Measurements from ENCODE around the gene SDK2. TPM values are rescaled to one million over a fixed set of nuclear protein-coding genes. Genes with fewer than 3 reads are reported as not detected.

SDK2 gene
- total and polyA plus RNA-seq, 2 experiments from 2014 or later = 0.59 to 1.2 TPM

DNA sequence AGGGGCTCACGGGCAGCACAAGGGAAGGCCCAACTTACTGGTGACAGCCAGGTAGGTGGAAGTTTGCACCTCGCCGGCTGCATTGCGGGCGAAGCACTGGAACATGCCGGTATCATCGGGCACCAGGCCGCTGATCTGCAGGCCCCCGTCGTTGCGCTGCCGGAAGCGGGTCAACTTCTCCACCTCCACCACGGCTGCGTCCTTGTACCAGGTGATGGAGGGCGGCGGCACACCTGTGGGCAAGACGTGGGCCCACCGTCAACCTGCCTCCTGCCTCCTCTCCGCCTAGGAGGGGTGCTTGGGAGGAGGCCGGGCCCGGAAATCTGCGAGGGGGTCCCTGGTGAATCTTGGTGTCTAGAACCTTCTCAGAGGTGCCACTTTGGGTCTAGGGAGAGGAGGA, 208.8 kb downstream of the SDK2 start:
- no peak for DNase-seq (ENCODE audit: low spot score)
- Histone ChIP-seq H3K79me2 (no peaks in the 10 kb centered on the region), H3K27me3 (no peaks in the 10 kb centered on the region), H3K36me3 (replicated peaks; ENCODE audit: insufficient read depth, low read depth) (no peaks in the 10 kb centered on the region), H3K9me2 (replicated peaks; ENCODE audit: insufficient read depth) (no peaks in the 10 kb centered on the region), H3K4me2 (no peak overlapping the region), H4K20me1 (ENCODE audit: insufficient read depth, poor library complexity, severe bottlenecking) (no peaks in the 10 kb centered on the region), H3K9me3 (ENCODE audit: low read depth) (no peaks in the 10 kb centered on the region), H3K4me3 (no peak overlapping the region), H3K4me1 (ENCODE audit: insufficient read depth) (no peaks in the 10 kb centered on the region), H2AFZ (no peak overlapping the region), H3K27ac (no peak overlapping the region)
- WGBS (ENCODE audit: low lambda C conversion rate, missing lambda C conversion rate) = 99% methylated on average over 23 of the region's 23 CpGs
- TF ChIP-seq EZH2phosphoT487 (IDR thresholded peaks at IDR 0.05; ENCODE audit: low read depth, severe bottlenecking, unreplicated experiment) (no peak), EZH2 (IDR thresholded peaks at IDR 0.05; ENCODE audit: borderline replicate concordance) (no peak)
- TF ChIP-seq, protein P1, sequence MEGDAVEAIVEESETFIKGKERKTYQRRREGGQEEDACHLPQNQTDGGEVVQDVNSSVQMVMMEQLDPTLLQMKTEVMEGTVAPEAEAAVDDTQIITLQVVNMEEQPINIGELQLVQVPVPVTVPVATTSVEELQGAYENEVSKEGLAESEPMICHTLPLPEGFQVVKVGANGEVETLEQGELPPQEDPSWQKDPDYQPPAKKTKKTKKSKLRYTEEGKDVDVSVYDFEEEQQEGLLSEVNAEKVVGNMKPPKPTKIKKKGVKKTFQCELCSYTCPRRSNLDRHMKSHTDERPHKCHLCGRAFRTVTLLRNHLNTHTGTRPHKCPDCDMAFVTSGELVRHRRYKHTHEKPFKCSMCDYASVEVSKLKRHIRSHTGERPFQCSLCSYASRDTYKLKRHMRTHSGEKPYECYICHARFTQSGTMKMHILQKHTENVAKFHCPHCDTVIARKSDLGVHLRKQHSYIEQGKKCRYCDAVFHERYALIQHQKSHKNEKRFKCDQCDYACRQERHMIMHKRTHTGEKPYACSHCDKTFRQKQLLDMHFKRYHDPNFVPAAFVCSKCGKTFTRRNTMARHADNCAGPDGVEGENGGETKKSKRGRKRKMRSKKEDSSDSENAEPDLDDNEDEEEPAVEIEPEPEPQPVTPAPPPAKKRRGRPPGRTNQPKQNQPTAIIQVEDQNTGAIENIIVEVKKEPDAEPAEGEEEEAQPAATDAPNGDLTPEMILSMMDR (IDR thresholded peaks at IDR 0.05; ENCODE audit: poor library complexity) = no peak

- H2AFZ ChIP-seq = no peak overlapping the region
- no peaks in the 10 kb centered on the region for H3K36me3 ChIP-seq (replicated peaks; ENCODE audit: insufficient read depth, low read depth)
- H3K79me2 ChIP-seq = no peaks in the 10 kb centered on the region
- no peaks in the 10 kb centered on the region for H3K9me2 ChIP-seq (replicated peaks; ENCODE audit: insufficient read depth)
- no peak for DNase-seq (ENCODE audit: low spot score)
- H3K4me1 ChIP-seq (ENCODE audit: insufficient read depth) = no peaks in the 10 kb centered on the region
- H4K20me1 ChIP-seq (ENCODE audit: insufficient read depth, poor library complexity, severe bottlenecking) = no peaks in the 10 kb centered on the region
- H3K4me3 ChIP-seq = no peak overlapping the region
- no peaks in the 10 kb centered on the region for H3K9me3 ChIP-seq (ENCODE audit: low read depth)
- WGBS (ENCODE audit: low lambda C conversion rate, missing lambda C conversion rate) = 93% methylated on average over 8 of the region's 8 CpGs
- H3K4me2 ChIP-seq = no peak overlapping the region
- H3K27ac ChIP-seq = no peak overlapping the region
- no peaks in the 10 kb centered on the region for H3K27me3 ChIP-seq
- TF ChIP-seq, protein P1 (IDR thresholded peaks at IDR 0.05; ENCODE audit: poor library complexity) = no peak
- TF ChIP-seq EZH2phosphoT487 (IDR thresholded peaks at IDR 0.05; ENCODE audit: low read depth, severe bottlenecking, unreplicated experiment) = no peak
- no peak for TF ChIP-seq EZH2 (IDR thresholded peaks at IDR 0.05; ENCODE audit: borderline replicate concordance)
Observed at GRCh38 chr17:73434154-73434553, 210.1 kb downstream of the SDK2 start.

GRCh38 chr17:73433501-73433900, 210.7 kb downstream of the SDK2 start:
- H3K79me2 ChIP-seq = no peaks in the 10 kb centered on the region
- H2AFZ ChIP-seq = no peak overlapping the region
- H3K4me1 ChIP-seq (ENCODE audit: insufficient read depth) = no peaks in the 10 kb centered on the region
- 88% methylated on average over 11 of the region's 11 CpGs for WGBS (ENCODE audit: low lambda C conversion rate, missing lambda C conversion rate)
- no peak for TF ChIP-seq EZH2 (IDR thresholded peaks at IDR 0.05; ENCODE audit: borderline replicate concordance)
- TF ChIP-seq, protein P1 (IDR thresholded peaks at IDR 0.05; ENCODE audit: poor library complexity) = no peak
- no peak for TF ChIP-seq EZH2phosphoT487 (IDR thresholded peaks at IDR 0.05; ENCODE audit: low read depth, severe bottlenecking, unreplicated experiment)
- H3K4me2 ChIP-seq = no peak overlapping the region
- no peaks in the 10 kb centered on the region for H3K27me3 ChIP-seq
- no peaks in the 10 kb centered on the region for H3K9me2 ChIP-seq (replicated peaks; ENCODE audit: insufficient read depth)
- H3K9me3 ChIP-seq (ENCODE audit: low read depth) = no peaks in the 10 kb centered on the region
- H3K27ac ChIP-seq = no peak overlapping the region
- H4K20me1 ChIP-seq (ENCODE audit: insufficient read depth, poor library complexity, severe bottlenecking) = no peaks in the 10 kb centered on the region
- DNase-seq (ENCODE audit: low spot score) = no peak
- no peaks in the 10 kb centered on the region for H3K36me3 ChIP-seq (replicated peaks; ENCODE audit: insufficient read depth, low read depth)
- H3K4me3 ChIP-seq = no peak overlapping the region

Measured in hepatocyte (in vitro differentiated cells).